Keratinocyte (primary cell): ENCODE results near the gene DAGLA.

Experiments
- EZH2 ChIP-seq: IDR thresholded peaks from one replicate; pipeline ENCODE4 v1.6.1; 2012; ENCODE audit warnings: inconsistent platforms, mild to moderate bottlenecking, low read length, moderate library complexity
- TF ChIP-seq, protein P1 (sequence below), 3 experiments: IDR thresholded peaks in 1 of 3; conservative IDR thresholded peaks in 1 of 3; optimal IDR thresholded peaks in 1 of 3; 2 replicates in 2 of 3; 3 replicates in 1 of 3; pipeline versions ENCODE3 to v1.5.1; 2011; ENCODE audit warnings: low read length in 3 of 3, mild to moderate bottlenecking in 3 of 3, moderate library complexity in 2 of 3, control low read depth in 1 of 3, inconsistent platforms in 1 of 3; ENCODE audit not compliant: insufficient read depth in 2 of 3; ENCODE audit errors: extremely low read depth in 1 of 3

GRCh38 chr11:61764606-61765260 lies 84.5 kb downstream of the DAGLA start:
- TF ChIP-seq EZH2, result no peak
- TF ChIP-seq, protein P1, sequence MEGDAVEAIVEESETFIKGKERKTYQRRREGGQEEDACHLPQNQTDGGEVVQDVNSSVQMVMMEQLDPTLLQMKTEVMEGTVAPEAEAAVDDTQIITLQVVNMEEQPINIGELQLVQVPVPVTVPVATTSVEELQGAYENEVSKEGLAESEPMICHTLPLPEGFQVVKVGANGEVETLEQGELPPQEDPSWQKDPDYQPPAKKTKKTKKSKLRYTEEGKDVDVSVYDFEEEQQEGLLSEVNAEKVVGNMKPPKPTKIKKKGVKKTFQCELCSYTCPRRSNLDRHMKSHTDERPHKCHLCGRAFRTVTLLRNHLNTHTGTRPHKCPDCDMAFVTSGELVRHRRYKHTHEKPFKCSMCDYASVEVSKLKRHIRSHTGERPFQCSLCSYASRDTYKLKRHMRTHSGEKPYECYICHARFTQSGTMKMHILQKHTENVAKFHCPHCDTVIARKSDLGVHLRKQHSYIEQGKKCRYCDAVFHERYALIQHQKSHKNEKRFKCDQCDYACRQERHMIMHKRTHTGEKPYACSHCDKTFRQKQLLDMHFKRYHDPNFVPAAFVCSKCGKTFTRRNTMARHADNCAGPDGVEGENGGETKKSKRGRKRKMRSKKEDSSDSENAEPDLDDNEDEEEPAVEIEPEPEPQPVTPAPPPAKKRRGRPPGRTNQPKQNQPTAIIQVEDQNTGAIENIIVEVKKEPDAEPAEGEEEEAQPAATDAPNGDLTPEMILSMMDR (optimal IDR thresholded peaks at IDR 0.05 in 1 of 3, IDR thresholded peaks at IDR 0.05 in 1 of 3, conservative IDR thresholded peaks at IDR 0.05 in 1 of 3; ENCODE audit: extremely low read depth in 1 of 3, insufficient read depth in 2 of 3, low read length in 3 of 3), result no peak
